K562 (cell line): Measurements from ENCODE around the gene SYNGR4. TPM values are rescaled to one million over a fixed set of nuclear protein-coding genes. Genes with fewer than 3 reads are reported as not detected.

Experiments used
- ATAC-seq: fragments of 200-7000 bp; cut with Tn5 transposase; 3 replicates; pipeline ENCODE4 v1.9.1; 2020; ENCODE audit warnings: moderate library complexity
- BruUV-seq: library from RNA; stranded (reverse); fragments of 400-500 nt; replicated peaks from 2 replicates; lab custom pipeline; 2021; lab: Mats Ljungman, UMichigan
- CTCF ChIA-PET: fragments of 300-600 bp; formaldehyde crosslinking; extraction: SDS; loops from one replicate; lab custom pipeline; 2021; ENCODE audit warnings: low intra/inter-chr PET ratio; lab: Yijun Ruan, JAX
- POLR2A ChIA-PET: fragments of 300-600, 350-650 bp; sonication (Branson Sonifier 250); formaldehyde crosslinking; extraction: SDS; loops from one replicate; lab custom pipeline; 2021; ENCODE audit warnings: antibody characterized with exemption, inconsistent platforms; lab: Yijun Ruan, JAX
- DNase-seq, 4 experiments: peaks; one replicate each; pipeline versions ENCODE4 v3.0.0 to v3.0.0-alpha.2; 2011 to 2018; ENCODE audit warnings: low spot score in 3 of 4, mixed read lengths in 3 of 4; ENCODE audit errors: extremely low read depth in 1 of 4
- FAIRE-seq: peaks from 2 replicates; lab custom pipeline; 2011; peaks lifted over from hg19 to GRCh38; lab: Jason Lieb, UNC
- H2AFZ ChIP-seq: 2 replicates; pipeline ENCODE4 v1.6.0; 2011; ENCODE audit warnings: low read depth, low read length, control low read depth, inconsistent platforms
- H3K27ac ChIP-seq: fragments of 200-600 bp; 3 replicates; pipeline ENCODE4 v1.8.0; 2011; ENCODE audit warnings: low read depth, mild to moderate bottlenecking, control low read depth, inconsistent platforms, low read length, moderate library complexity, mixed read lengths; ENCODE audit errors: extremely low read depth
- H3K27me3 ChIP-seq, 2 experiments: fragments of 300-600 bp in 1 of 2; 2 replicates in 1 of 2; 3 replicates in 1 of 2; pipeline versions ENCODE4 v1.6.0 to v1.8.0; 2011; ENCODE audit warnings: inconsistent platforms in 2 of 2, low read length in 2 of 2, mild to moderate bottlenecking in 1 of 2, mixed read lengths in 1 of 2, moderate library complexity in 1 of 2; ENCODE audit not compliant: control insufficient read depth in 2 of 2, insufficient read depth in 2 of 2
- H3K36me3 ChIP-seq: fragments of 300-600 bp; 3 replicates; pipeline ENCODE4 v1.8.0; 2011; ENCODE audit warnings: mild to moderate bottlenecking, low read length, inconsistent platforms; ENCODE audit not compliant: control insufficient read depth, insufficient read depth
- H3K4me1 ChIP-seq, 2 experiments: fragments of 200-600 bp in 1 of 2; replicated peaks in 1 of 2; 2 replicates in 1 of 2; 3 replicates in 1 of 2; pipeline versions ENCODE4 v1.5.1 to v1.8.0; 2011; ENCODE audit warnings: inconsistent platforms in 2 of 2, low read length in 2 of 2, mild to moderate bottlenecking in 1 of 2, mixed read lengths in 1 of 2, moderate library complexity in 1 of 2; ENCODE audit not compliant: control insufficient read depth in 2 of 2, insufficient read depth in 2 of 2
- H3K4me2 ChIP-seq: 2 replicates; pipeline ENCODE4 v1.6.1; 2011; ENCODE audit warnings: low read length, control low read depth, inconsistent platforms, mixed read lengths; ENCODE audit not compliant: insufficient read depth
- H3K4me3 ChIP-seq: fragments of 200-600 bp; sonication (generic), shearing (Covaris generic); 2 replicates; pipeline ENCODE4 v1.5.1; 2016; ENCODE audit warnings: control low read depth, inconsistent platforms
- H3K79me2 ChIP-seq: fragments of 200-600 bp; 3 replicates; pipeline ENCODE4 v1.8.0; 2011; ENCODE audit warnings: low read length, inconsistent platforms; ENCODE audit not compliant: control insufficient read depth, insufficient read depth
- H3K9ac ChIP-seq, 2 experiments: 2 replicates each; pipeline versions ENCODE4 v1.6.0 to v1.6.1; 2011; ENCODE audit warnings: low read depth in 2 of 2, low read length in 2 of 2, control low read depth in 1 of 2, inconsistent platforms in 1 of 2, mild to moderate bottlenecking in 1 of 2, mixed read lengths in 1 of 2; ENCODE audit not compliant: insufficient read depth in 1 of 2
- H3K9me1 ChIP-seq: one replicate; pipeline ENCODE4 v1.6.0; 2011; ENCODE audit warnings: inconsistent platforms, mild to moderate bottlenecking, low read length, moderate library complexity; ENCODE audit not compliant: control insufficient read depth, insufficient read depth
- H3K9me3 ChIP-seq: replicated peaks from 2 replicates; pipeline ENCODE4 v1.5.1; 2011; ENCODE audit warnings: low read depth, low read length, inconsistent platforms; ENCODE audit not compliant: control insufficient read depth, insufficient read depth
- H4K20me1 ChIP-seq: replicated peaks from 2 replicates; pipeline ENCODE4 v1.6.1; 2011; ENCODE audit warnings: low read length, inconsistent platforms, mixed read lengths; ENCODE audit not compliant: control insufficient read depth, insufficient read depth
- HCFC1 ChIP-seq: IDR thresholded peaks from 2 replicates; pipeline ENCODE4 v1.6.1; 2012; ENCODE audit warnings: low read depth, low read length, improper control_type of control experiment
- HDAC1 ChIP-seq, 2 experiments: fragments of 450-650 bp; IDR thresholded peaks; 2 replicates each; pipeline ENCODE4 v1.6.1; 2016 to 2017; ENCODE audit warnings: inconsistent platforms in 1 of 2, mild to moderate bottlenecking in 1 of 2, moderate library complexity in 1 of 2
- MAZ ChIP-seq, 2 experiments: fragments of 450-650 bp in 1 of 2; sonication (generic) in 1 of 2; formaldehyde crosslinking; IDR thresholded peaks in 1 of 2; conservative IDR thresholded peaks in 1 of 2; 2 replicates each; pipeline versions ENCODE4 v1.4.0 to v1.5.0; 2020; ENCODE audit warnings: mild to moderate bottlenecking in 1 of 2, missing genetic modification reagents in 1 of 2
- NUFIP1 ChIP-seq: fragments of 450-650 bp; IDR thresholded peaks from 2 replicates; pipeline ENCODE4 v1.6.1; 2018; ENCODE audit not compliant: partially characterized antibody
- PURB ChIP-seq: sonication (generic); formaldehyde crosslinking; IDR thresholded peaks from 2 replicates; pipeline ENCODE4 v1.9.0; 2021; ENCODE audit warnings: low read depth, mild to moderate bottlenecking, missing genetic modification reagents
- SP1 ChIP-seq: sonication (generic); formaldehyde crosslinking; IDR thresholded peaks from 2 replicates; pipeline ENCODE4 v1.8.1; 2022; ENCODE audit warnings: mild to moderate bottlenecking, missing genetic modification reagents
- ZNF507 ChIP-seq: conservative IDR thresholded peaks from 2 replicates; pipeline ENCODE4 v1.6.1; 2017; ENCODE audit warnings: missing genetic modification characterization, missing compliant biosample characterization
- WGBS: fragments of 100-300 bp; shearing (Covaris generic); methylation state at CpG from one replicate; pipeline ENCODE4 v1.1.6; 2016; ENCODE audit warnings: low coverage, mixed read lengths; ENCODE audit not compliant: insufficient coverage; ENCODE audit errors: missing lambda C conversion rate; 5-methylcytosine and 5-hydroxymethylcytosine counted together
- in situ Hi-C: fragments of 300-500 bp; cut with MboI; formaldehyde crosslinking; loops from 4 replicates; pipeline ENCODE4 v1.15.0; 2018; ENCODE audit warnings: inconsistent platforms, mixed read lengths
- intact Hi-C: fragments of 100-400 bp; cut with micrococcal nuclease; formaldehyde crosslinking; loops from 2 replicates; pipeline ENCODE4 v1.14.2; 2022
- polyA plus RNA-seq, 8 experiments: library from polyadenylated mRNA; depleted of rRNA in 4 of 8; stranded (reverse) in 5 of 8; unstranded in 3 of 8; fragments of >200 nt; fragmentation: Nextera tagmentation in 2 of 8; fragmentation: Illumina TruSeq in 1 of 8; extraction: Ambion mirVana in 2 of 8; extraction: Trizol in 1 of 8; gene quantifications; 2 replicates each; pipeline versions ENCODE4 v1.2.1 to v1.2.3, GENCODE V29; 2011 to 2014; ENCODE audit warnings: inconsistent platforms in 1 of 8, missing spikeins in 1 of 8
- total RNA-seq, 7 experiments: library from RNA; depleted of rRNA in 6 of 7; stranded (reverse); fragments of >200 nt in 6 of 7; fragmentation: Illumina TruSeq in 2 of 7; extraction: Trizol in 2 of 7; gene quantifications; 2 replicates each; pipeline versions ENCODE4 v1.2.1 to v1.2.3, GENCODE V29; 2011 to 2021; ENCODE audit warnings: low replicate concordance in 1 of 7
- TF ChIP-seq, protein P1 (sequence below): fragments of 200-800 bp; sonication (Bioruptor generic); IDR thresholded peaks from 2 replicates; pipeline ENCODE4 v1.6.1; 2017; ENCODE audit warnings: missing genetic modification characterization, missing compliant biosample characterization
- TF ChIP-seq, protein P2 (sequence below): fragments of 450-650 bp; IDR thresholded peaks from 2 replicates; pipeline ENCODE4 v1.6.1; 2016; ENCODE audit warnings: low read depth

SYNGR4 gene
- total and polyA plus RNA-seq, 9 of the 15 experiments (the other 6 are each of a cell fraction or from before 2014, with no cell fraction given), result 0.07 to 0.14 TPM; not detected in 7

- TF ChIP-seq, protein P1, sequence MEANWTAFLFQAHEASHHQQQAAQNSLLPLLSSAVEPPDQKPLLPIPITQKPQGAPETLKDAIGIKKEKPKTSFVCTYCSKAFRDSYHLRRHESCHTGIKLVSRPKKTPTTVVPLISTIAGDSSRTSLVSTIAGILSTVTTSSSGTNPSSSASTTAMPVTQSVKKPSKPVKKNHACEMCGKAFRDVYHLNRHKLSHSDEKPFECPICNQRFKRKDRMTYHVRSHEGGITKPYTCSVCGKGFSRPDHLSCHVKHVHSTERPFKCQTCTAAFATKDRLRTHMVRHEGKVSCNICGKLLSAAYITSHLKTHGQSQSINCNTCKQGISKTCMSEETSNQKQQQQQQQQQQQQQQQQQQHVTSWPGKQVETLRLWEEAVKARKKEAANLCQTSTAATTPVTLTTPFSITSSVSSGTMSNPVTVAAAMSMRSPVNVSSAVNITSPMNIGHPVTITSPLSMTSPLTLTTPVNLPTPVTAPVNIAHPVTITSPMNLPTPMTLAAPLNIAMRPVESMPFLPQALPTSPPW (CRISPR knock-in tag), result no peak
- TF ChIP-seq MAZ (CRISPR knock-in tag; conservative IDR thresholded peaks at IDR 0.05 in 1 of 2, IDR thresholded peaks at IDR 0.05 in 1 of 2), result peak in 1 of 2 experiments; percentile 8; a peak in 1 of 4 replicates
- TF ChIP-seq HCFC1, result peak; percentile 79
- TF ChIP-seq SP1 (CRISPR knock-in tag), result peak; percentile 82
- TF ChIP-seq NUFIP1, result no peak
- peak in 1 of 2 experiments; percentile 20; a peak in 1 of 4 replicates for TF ChIP-seq HDAC1 (IDR thresholded peaks at IDR 0.05)
- TF ChIP-seq PURB (CRISPR knock-in tag), result no peak
- TF ChIP-seq, all 486 proteins: peak for 33
Measured at GRCh38 chr19:48400018-48400742, 36.0 kb downstream of the SYNGR4 start (continued).

GRCh38 chr19:48401287-48401686 is 37.1 kb downstream of the SYNGR4 start:
- POLR2A ChIA-PET, result interaction anchor here (0.6 to 1.7 kb wide), 2 partner anchors 13 to 149 kb away, joined by 3 to 9 read pairs; no protein-coding TSS in a partner anchor
- CTCF ChIA-PET, result no interaction called here
- no TSS peak for BruUV-seq
- WGBS, result 80% methylated on average over 5 of the region's 5 CpGs
- H3K36me3 ChIP-seq, result peaks cover 26% of the 10 kb centered on the region; the same call in 2 of the 3 replicates
- H3K9me3 ChIP-seq, result no peaks in the 10 kb centered on the region
- no peak overlapping the region for H3K4me3 ChIP-seq
- H3K9ac ChIP-seq, result peak overlapping the region in 1 of 2 experiments; percentile 70; a peak in 1 of 4 replicates
- H4K20me1 ChIP-seq, result peaks cover 12% of the 10 kb centered on the region
- intact Hi-C loops (no loop called here), in situ Hi-C loops (no loop called here)
- H3K4me2 ChIP-seq, result no peak overlapping the region
- H3K27me3 ChIP-seq, result no peaks in the 10 kb centered on the region
- no peak overlapping the region for H3K27ac ChIP-seq
- peaks cover 29 to 52% of the 10 kb centered on the region in 2 experiments for H3K4me1 ChIP-seq
- no peak for DNase-seq
- no peak for FAIRE-seq
- peaks cover 65% of the 10 kb centered on the region for H3K79me2 ChIP-seq
- no peak overlapping the region for H2AFZ ChIP-seq
- no peak for ATAC-seq
- H3K9me1 ChIP-seq, result no peaks in the 10 kb centered on the region
- no peak for TF ChIP-seq ZNF507 (tag)
- TF ChIP-seq, protein P2, sequence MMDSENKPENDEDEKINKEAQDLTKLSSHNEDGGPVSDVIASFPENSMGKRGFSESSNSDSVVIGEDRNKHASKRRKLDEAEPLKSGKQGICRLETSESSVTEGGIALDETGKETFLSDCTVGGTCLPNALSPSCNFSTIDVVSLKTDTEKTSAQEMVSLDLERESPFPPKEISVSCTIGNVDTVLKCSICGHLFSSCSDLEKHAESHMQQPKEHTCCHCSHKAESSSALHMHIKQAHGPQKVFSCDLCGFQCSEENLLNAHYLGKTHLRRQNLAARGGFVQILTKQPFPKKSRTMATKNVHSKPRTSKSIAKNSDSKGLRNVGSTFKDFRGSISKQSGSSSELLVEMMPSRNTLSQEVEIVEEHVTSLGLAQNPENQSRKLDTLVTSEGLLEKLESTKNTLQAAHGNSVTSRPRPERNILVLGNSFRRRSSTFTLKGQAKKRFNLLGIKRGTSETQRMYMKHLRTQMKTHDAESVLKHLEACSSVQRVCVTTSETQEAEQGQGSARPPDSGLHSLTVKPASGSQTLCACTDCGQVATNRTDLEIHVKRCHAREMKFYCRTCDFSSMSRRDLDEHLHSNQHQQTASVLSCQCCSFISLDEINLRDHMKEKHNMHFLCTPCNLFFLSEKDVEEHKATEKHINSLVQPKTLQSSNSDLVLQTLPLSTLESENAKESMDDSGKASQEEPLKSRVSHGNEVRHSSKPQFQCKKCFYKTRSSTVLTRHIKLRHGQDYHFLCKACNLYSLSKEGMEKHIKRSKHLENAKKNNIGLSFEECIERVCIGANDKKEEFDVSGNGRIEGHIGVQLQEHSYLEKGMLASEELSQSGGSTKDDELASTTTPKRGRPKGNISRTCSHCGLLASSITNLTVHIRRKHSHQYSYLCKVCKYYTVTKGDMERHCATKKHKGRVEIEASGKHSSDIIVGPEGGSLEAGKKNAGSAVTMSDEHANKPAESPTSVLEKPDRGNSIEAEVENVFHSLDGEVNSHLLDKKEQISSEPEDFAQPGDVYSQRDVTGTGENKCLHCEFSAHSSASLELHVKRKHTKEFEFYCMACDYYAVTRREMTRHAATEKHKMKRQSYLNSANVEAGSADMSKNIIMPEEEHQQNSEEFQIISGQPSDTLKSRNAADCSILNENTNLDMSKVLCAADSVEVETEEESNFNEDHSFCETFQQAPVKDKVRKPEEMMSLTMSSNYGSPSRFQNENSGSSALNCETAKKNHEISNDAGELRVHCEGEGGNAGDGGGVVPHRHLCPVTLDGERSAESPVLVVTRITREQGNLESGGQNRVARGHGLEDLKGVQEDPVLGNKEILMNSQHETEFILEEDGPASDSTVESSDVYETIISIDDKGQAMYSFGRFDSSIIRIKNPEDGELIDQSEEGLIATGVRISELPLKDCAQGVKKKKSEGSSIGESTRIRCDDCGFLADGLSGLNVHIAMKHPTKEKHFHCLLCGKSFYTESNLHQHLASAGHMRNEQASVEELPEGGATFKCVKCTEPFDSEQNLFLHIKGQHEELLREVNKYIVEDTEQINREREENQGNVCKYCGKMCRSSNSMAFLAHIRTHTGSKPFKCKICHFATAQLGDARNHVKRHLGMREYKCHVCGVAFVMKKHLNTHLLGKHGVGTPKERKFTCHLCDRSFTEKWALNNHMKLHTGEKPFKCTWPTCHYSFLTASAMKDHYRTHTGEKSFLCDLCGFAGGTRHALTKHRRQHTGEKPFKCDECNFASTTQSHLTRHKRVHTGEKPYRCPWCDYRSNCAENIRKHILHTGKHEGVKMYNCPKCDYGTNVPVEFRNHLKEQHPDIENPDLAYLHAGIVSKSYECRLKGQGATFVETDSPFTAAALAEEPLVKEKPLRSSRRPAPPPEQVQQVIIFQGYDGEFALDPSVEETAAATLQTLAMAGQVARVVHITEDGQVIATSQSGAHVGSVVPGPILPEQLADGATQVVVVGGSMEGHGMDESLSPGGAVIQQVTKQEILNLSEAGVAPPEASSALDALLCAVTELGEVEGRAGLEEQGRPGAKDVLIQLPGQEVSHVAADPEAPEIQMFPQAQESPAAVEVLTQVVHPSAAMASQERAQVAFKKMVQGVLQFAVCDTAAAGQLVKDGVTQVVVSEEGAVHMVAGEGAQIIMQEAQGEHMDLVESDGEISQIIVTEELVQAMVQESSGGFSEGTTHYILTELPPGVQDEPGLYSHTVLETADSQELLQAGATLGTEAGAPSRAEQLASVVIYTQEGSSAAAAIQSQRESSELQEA, result no peak
